ENCODE measurements around the gene LIPK.

Gene LIPK

GRCh38 chr10:88793712-88794299, 87.8 kb downstream of the LIPK start:
- peak; percentile 16 for FAIRE-seq
- TF ChIP-seq PAX5 (IDR thresholded peaks at IDR 0.05; ENCODE audit: insufficient read depth, low read length, severe bottlenecking) (no peak), POLR2A (IDR thresholded peaks at IDR 0.05; ENCODE audit: low read depth, low read length) (no peak), TAF1 (IDR thresholded peaks at IDR 0.05; ENCODE audit: low read depth, low read length) (no peak), SPI1 (IDR thresholded peaks at IDR 0.05; ENCODE audit: low read depth, low read length) (no peak), POLR2AphosphoS5 (IDR thresholded peaks at IDR 0.05; ENCODE audit: low read depth, low read length) (no peak), POU2F2 (IDR thresholded peaks at IDR 0.05; ENCODE audit: low read depth, low read length) (no peak)
- DNase-seq (ENCODE audit: insufficient read length, low spot score) = no peak

- TF ChIP-seq POU2F2 (IDR thresholded peaks at IDR 0.05; ENCODE audit: low read depth, low read length) (no peak), TAF1 (IDR thresholded peaks at IDR 0.05; ENCODE audit: low read depth, low read length) (no peak), POLR2A (IDR thresholded peaks at IDR 0.05; ENCODE audit: low read depth, low read length) (no peak)
- FAIRE-seq = no peak
- no peak for DNase-seq (ENCODE audit: insufficient read length, low spot score)
Observed at GRCh38 chr10:88794731-88795130, 88.7 kb downstream of the LIPK start.

GRCh38 chr10:88800152-88801125, 94.4 kb downstream of the LIPK start:
- peak; percentile 63 for FAIRE-seq
- DNase-seq (ENCODE audit: insufficient read length, low spot score) = no peak

More at GRCh38 chr10:88800152-88801125, 94.4 kb downstream of the LIPK start:
- TF ChIP-seq TAF1 (IDR thresholded peaks at IDR 0.05; ENCODE audit: low read depth, low read length) (no peak), POU2F2 (IDR thresholded peaks at IDR 0.05; ENCODE audit: low read depth, low read length) (no peak), POLR2A (IDR thresholded peaks at IDR 0.05; ENCODE audit: low read depth, low read length) (no peak), POLR2AphosphoS5 (IDR thresholded peaks at IDR 0.05; ENCODE audit: low read depth, low read length) (no peak), PAX5 (IDR thresholded peaks at IDR 0.05; ENCODE audit: insufficient read depth, low read length, severe bottlenecking) (no peak), SPI1 (IDR thresholded peaks at IDR 0.05; ENCODE audit: low read depth, low read length) (no peak)
